ENCODE data around the gene USP44.
A peak's percentile ranks its signal among the peaks of the same experiment; 100 is the strongest.

USP44 gene

DNA sequence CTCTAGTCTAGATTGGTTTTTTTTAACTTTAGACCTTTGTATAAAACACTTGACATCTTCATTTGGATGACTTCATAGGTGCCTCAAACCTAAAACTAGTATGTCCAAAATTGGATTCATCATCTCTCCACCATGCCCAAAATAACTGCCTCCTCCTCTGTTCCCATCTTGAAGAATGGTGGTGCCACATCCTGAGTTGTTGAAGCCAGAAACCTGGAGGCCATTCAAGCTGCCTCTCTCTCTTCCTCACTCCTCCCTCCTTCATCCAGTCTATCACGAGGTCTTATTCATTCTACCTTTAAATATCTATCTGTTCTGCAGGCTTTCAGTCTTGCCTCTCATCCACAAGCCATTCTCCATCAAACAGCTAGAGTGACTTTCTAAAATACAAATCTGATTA is 26.5 kb upstream of the USP44 start:
- no peaks in the 10 kb centered on the region for H3K79me2 ChIP-seq (ENCODE audit: control insufficient read depth, low read length)
- H3F3A ChIP-seq (ENCODE audit: control insufficient read depth, insufficient read depth): 0 out of 2 replicates have a peak, but pooled peaks cover 3% of the 10 kb centered on the region
- H3K9me2 ChIP-seq (replicated peaks; ENCODE audit: control insufficient read depth, low read length): no peaks in the 10 kb centered on the region
- H3K9me3 ChIP-seq (ENCODE audit: control insufficient read depth, insufficient read depth, low read length): no peaks in the 10 kb centered on the region
- no peak overlapping the region for H3K4me3 ChIP-seq (ENCODE audit: low read length)
- no peaks in the 10 kb centered on the region for H3K27me3 ChIP-seq (ENCODE audit: control insufficient read depth, low read length)
- TF ChIP-seq EZH2phosphoT487 (IDR thresholded peaks at IDR 0.05; ENCODE audit: borderline replicate concordance, low read length): no peak
- TF ChIP-seq, protein P1, sequence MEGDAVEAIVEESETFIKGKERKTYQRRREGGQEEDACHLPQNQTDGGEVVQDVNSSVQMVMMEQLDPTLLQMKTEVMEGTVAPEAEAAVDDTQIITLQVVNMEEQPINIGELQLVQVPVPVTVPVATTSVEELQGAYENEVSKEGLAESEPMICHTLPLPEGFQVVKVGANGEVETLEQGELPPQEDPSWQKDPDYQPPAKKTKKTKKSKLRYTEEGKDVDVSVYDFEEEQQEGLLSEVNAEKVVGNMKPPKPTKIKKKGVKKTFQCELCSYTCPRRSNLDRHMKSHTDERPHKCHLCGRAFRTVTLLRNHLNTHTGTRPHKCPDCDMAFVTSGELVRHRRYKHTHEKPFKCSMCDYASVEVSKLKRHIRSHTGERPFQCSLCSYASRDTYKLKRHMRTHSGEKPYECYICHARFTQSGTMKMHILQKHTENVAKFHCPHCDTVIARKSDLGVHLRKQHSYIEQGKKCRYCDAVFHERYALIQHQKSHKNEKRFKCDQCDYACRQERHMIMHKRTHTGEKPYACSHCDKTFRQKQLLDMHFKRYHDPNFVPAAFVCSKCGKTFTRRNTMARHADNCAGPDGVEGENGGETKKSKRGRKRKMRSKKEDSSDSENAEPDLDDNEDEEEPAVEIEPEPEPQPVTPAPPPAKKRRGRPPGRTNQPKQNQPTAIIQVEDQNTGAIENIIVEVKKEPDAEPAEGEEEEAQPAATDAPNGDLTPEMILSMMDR (IDR thresholded peaks at IDR 0.05; ENCODE audit: low read depth, low read length, poor library complexity, severe bottlenecking): no peak
- H4K20me1 ChIP-seq (ENCODE audit: control insufficient read depth, insufficient read depth, low read depth, low read length): no peaks in the 10 kb centered on the region
- no peak overlapping the region for H3K27ac ChIP-seq (ENCODE audit: low read depth, low read length)
- H3K4me2 ChIP-seq (ENCODE audit: low read length): no peak overlapping the region
- H3K4me1 ChIP-seq (ENCODE audit: control insufficient read depth, low read length): peaks cover 22% of the 10 kb centered on the region
- no peaks in the 10 kb centered on the region for H3K36me3 ChIP-seq (ENCODE audit: control insufficient read depth, low read length)

DNA sequence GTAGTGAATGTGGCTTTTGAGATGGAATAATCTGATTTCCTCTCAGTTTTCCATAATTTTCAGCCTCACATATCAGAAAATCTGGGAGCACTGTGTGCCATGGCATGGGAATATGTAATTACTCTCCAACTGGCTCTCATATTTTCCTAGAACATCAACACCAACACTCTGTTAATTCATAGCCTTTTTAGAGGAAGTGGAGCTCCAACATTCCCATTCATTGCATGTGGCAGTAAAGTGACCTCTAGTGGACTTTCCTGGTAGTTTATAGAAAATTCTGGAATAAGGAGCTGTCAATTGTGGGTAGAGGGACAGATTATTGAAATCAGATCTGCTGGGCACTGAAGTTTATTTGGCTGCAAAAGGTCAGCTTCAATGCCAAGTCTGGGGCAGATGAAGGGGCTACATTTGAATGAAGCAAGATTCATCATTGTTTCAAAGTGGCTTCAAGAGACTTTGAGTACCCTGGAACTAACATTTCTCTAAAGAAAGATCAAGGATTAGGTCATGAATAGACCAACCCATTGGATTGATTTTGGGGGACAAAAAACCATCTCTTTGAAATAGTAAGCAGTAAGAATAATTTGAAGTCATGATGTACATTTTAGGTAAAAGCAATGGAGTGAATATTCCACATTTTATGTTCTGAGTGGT is 23.6 kb upstream of the USP44 start:
- Histone ChIP-seq H3K79me2 (ENCODE audit: control insufficient read depth, low read length) (no peaks in the 10 kb centered on the region), H3K27ac (ENCODE audit: low read depth, low read length) (no peak overlapping the region), H3K9me3 (ENCODE audit: control insufficient read depth, insufficient read depth, low read length) (no peaks in the 10 kb centered on the region), H3K36me3 (ENCODE audit: control insufficient read depth, low read length) (no peaks in the 10 kb centered on the region), H4K20me1 (ENCODE audit: control insufficient read depth, insufficient read depth, low read depth, low read length) (no peaks in the 10 kb centered on the region), H3F3A (ENCODE audit: control insufficient read depth, insufficient read depth) (peaks cover 16% of the 10 kb centered on the region), H3K27me3 (ENCODE audit: control insufficient read depth, low read length) (no peaks in the 10 kb centered on the region), H3K9me2 (replicated peaks; ENCODE audit: control insufficient read depth, low read length) (no peaks in the 10 kb centered on the region), H3K4me1 (ENCODE audit: control insufficient read depth, low read length) (peaks cover 47% of the 10 kb centered on the region), H3K4me2 (ENCODE audit: low read length) (peak overlapping the region; percentile 68), H3K4me3 (ENCODE audit: low read length) (no peak overlapping the region)
- TF ChIP-seq, protein P1 (IDR thresholded peaks at IDR 0.05; ENCODE audit: low read depth, low read length, poor library complexity, severe bottlenecking): peak; percentile 85
- TF ChIP-seq EZH2phosphoT487 (IDR thresholded peaks at IDR 0.05; ENCODE audit: borderline replicate concordance, low read length): no peak

DNA sequence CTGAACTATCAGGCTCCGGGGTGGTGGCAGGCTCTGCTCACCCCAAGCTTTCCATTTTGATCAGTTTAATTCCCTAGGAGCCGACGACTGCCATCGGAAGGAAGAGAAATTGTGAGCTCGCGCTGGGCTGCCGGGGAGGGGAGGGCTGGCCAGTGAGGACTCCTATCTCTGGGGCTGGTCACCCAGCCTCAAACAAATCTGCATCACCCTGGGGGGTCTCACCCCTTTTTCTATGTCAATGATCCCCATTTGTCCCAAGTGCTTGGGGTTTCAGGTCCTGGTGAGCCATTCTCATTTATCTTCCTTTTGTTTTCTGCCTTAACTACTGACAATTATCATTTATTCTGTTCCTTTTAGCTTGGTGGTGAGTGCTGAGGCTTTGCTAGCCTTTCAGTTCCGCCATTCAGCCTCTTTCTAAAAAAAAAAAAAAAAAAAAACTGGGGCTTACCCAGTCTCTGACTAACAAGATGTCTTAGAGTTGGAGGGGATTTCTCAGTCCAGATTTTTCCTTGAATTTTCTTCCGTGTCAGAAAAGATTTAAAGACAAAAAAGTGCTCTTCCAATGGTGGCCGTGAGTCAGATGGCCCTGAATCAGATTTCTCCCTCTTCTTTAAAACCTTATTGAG is 22.8 kb upstream of the USP44 start:
- peak overlapping the region; percentile 51 for H3K4me3 ChIP-seq (ENCODE audit: low read length)

More for the DNA sequence above, 22.8 kb upstream of the USP44 start:
- no peaks in the 10 kb centered on the region for H3K36me3 ChIP-seq (ENCODE audit: control insufficient read depth, low read length)
- no peaks in the 10 kb centered on the region for H3K27me3 ChIP-seq (ENCODE audit: control insufficient read depth, low read length)
- no peak for TF ChIP-seq EZH2phosphoT487 (IDR thresholded peaks at IDR 0.05; ENCODE audit: borderline replicate concordance, low read length)
- TF ChIP-seq, protein P1 (IDR thresholded peaks at IDR 0.05; ENCODE audit: low read depth, low read length, poor library complexity, severe bottlenecking): no peak
- H3K9me3 ChIP-seq (ENCODE audit: control insufficient read depth, insufficient read depth, low read length): no peaks in the 10 kb centered on the region
- no peaks in the 10 kb centered on the region for H3K9me2 ChIP-seq (replicated peaks; ENCODE audit: control insufficient read depth, low read length)
- peaks cover 16% of the 10 kb centered on the region for H3F3A ChIP-seq (ENCODE audit: control insufficient read depth, insufficient read depth)
- H3K27ac ChIP-seq (ENCODE audit: low read depth, low read length): peak overlapping the region; percentile 25; the same call in 1 of the 2 replicates
- H4K20me1 ChIP-seq (ENCODE audit: control insufficient read depth, insufficient read depth, low read depth, low read length): no peaks in the 10 kb centered on the region
- no peaks in the 10 kb centered on the region for H3K79me2 ChIP-seq (ENCODE audit: control insufficient read depth, low read length)
- peak overlapping the region; percentile 68 for H3K4me2 ChIP-seq (ENCODE audit: low read length)
- H3K4me1 ChIP-seq (ENCODE audit: control insufficient read depth, low read length): peaks cover 47% of the 10 kb centered on the region
